HEK293 (cell line): Measurements from ENCODE around the gene TMEM259.

Source experiments
- BCL11A ChIP-seq: fragments of 450-650 bp; formaldehyde crosslinking; IDR thresholded peaks from 2 replicates; pipeline ENCODE4 v1.5.1; 2016; ENCODE audit warnings: low read depth, missing biosample characterization, missing genetic modification characterization
- IKZF3 ChIP-seq: fragments of 450-650 bp; IDR thresholded peaks from 2 replicates; pipeline ENCODE4 v1.5.0; 2018; ENCODE audit warnings: missing biosample characterization, mild to moderate bottlenecking, missing genetic modification characterization, moderate library complexity
- KLF1 ChIP-seq: fragments of 450-650 bp; formaldehyde crosslinking; IDR thresholded peaks from 2 replicates; pipeline ENCODE4 v1.5.1; 2016; ENCODE audit warnings: missing biosample characterization, missing genetic modification characterization
- KLF10 ChIP-seq: fragments of 450-650 bp; IDR thresholded peaks from 2 replicates; pipeline ENCODE4 v1.5.1; 2018; ENCODE audit warnings: missing biosample characterization, mild to moderate bottlenecking, missing genetic modification characterization
- KLF16 ChIP-seq: fragments of 450-650 bp; formaldehyde crosslinking; IDR thresholded peaks from 2 replicates; pipeline ENCODE4 v1.5.1; 2017; ENCODE audit warnings: missing biosample characterization, missing genetic modification characterization
- KLF8 ChIP-seq: fragments of 450-650 bp; formaldehyde crosslinking; IDR thresholded peaks from 2 replicates; pipeline ENCODE4 v1.5.1; 2016; ENCODE audit warnings: missing biosample characterization, missing genetic modification characterization
- PBX3 ChIP-seq: sonication (generic); formaldehyde crosslinking; IDR thresholded peaks from 2 replicates; pipeline ENCODE4 v1.8.1; 2022; ENCODE audit warnings: mild to moderate bottlenecking, moderate library complexity, missing genetic modification reagents
- PRDM4 ChIP-seq: fragments of 450-650 bp; formaldehyde crosslinking; IDR thresholded peaks from 2 replicates; pipeline ENCODE4 v1.5.1; 2017; ENCODE audit warnings: missing biosample characterization, missing genetic modification characterization
- ZBTB1 ChIP-seq: fragments of 450-650 bp; formaldehyde crosslinking; IDR thresholded peaks from 2 replicates; pipeline ENCODE4 v1.5.1; 2016; ENCODE audit warnings: missing biosample characterization, missing genetic modification characterization
- ZBTB17 ChIP-seq: fragments of 450-650 bp; formaldehyde crosslinking; IDR thresholded peaks from 2 replicates; pipeline ENCODE4 v1.5.1; 2016; ENCODE audit warnings: missing biosample characterization, missing genetic modification characterization
- ZBTB44 ChIP-seq: fragments of 450-650 bp; IDR thresholded peaks from 2 replicates; pipeline ENCODE4 v1.5.1; 2018; ENCODE audit warnings: missing biosample characterization, mild to moderate bottlenecking, missing genetic modification characterization
- ZBTB8A ChIP-seq: fragments of 450-650 bp; formaldehyde crosslinking; IDR thresholded peaks from 2 replicates; pipeline ENCODE4 v1.5.1; 2016; ENCODE audit warnings: missing biosample characterization, missing genetic modification characterization
- ZFP41 ChIP-seq: fragments of 450-650 bp; formaldehyde crosslinking; IDR thresholded peaks from 2 replicates; pipeline ENCODE4 v1.5.1; 2016; ENCODE audit warnings: missing biosample characterization, missing genetic modification characterization, borderline replicate concordance
- ZNF121 ChIP-seq: fragments of 450-650 bp; formaldehyde crosslinking; IDR thresholded peaks from 2 replicates; pipeline ENCODE4 v1.5.1; 2016; ENCODE audit warnings: missing biosample characterization, missing genetic modification characterization
- ZNF132 ChIP-seq: fragments of 450-650 bp; formaldehyde crosslinking; IDR thresholded peaks from 2 replicates; pipeline ENCODE4 v1.5.1; 2017; ENCODE audit warnings: missing biosample characterization, missing genetic modification characterization, borderline replicate concordance
- ZNF18 ChIP-seq: fragments of 450-650 bp; formaldehyde crosslinking; IDR thresholded peaks from 2 replicates; pipeline ENCODE4 v1.5.1; 2016; ENCODE audit warnings: missing biosample characterization, missing genetic modification characterization
- ZNF26 ChIP-seq: fragments of 450-650 bp; formaldehyde crosslinking; IDR thresholded peaks from 2 replicates; pipeline ENCODE4 v1.5.1; 2016; ENCODE audit warnings: missing biosample characterization, missing genetic modification characterization
- ZNF391 ChIP-seq: fragments of 450-650 bp; formaldehyde crosslinking; IDR thresholded peaks from 2 replicates; pipeline ENCODE4 v1.5.1; 2016; ENCODE audit warnings: low read depth, missing biosample characterization, missing genetic modification characterization, borderline replicate concordance
- ZNF394 ChIP-seq: fragments of 450-650 bp; formaldehyde crosslinking; IDR thresholded peaks from 2 replicates; pipeline ENCODE4 v1.5.1; 2016; ENCODE audit warnings: missing biosample characterization, missing genetic modification characterization, mild to moderate bottlenecking, moderate library complexity, borderline replicate concordance
- ZNF530 ChIP-seq: fragments of 450-650 bp; formaldehyde crosslinking; IDR thresholded peaks from 2 replicates; pipeline ENCODE4 v1.5.1; 2016; ENCODE audit warnings: low read depth, missing biosample characterization, missing genetic modification characterization
- ZNF621 ChIP-seq: fragments of 450-650 bp; formaldehyde crosslinking; IDR thresholded peaks from 2 replicates; pipeline ENCODE4 v1.5.1; 2017; ENCODE audit warnings: missing biosample characterization, missing genetic modification characterization
- ZNF624 ChIP-seq: fragments of 450-650 bp; formaldehyde crosslinking; IDR thresholded peaks from 2 replicates; pipeline ENCODE4 v1.5.1; 2017; ENCODE audit warnings: missing biosample characterization, missing genetic modification characterization
- ZNF629 ChIP-seq: fragments of 450-650 bp; formaldehyde crosslinking; IDR thresholded peaks from 2 replicates; pipeline ENCODE4 v1.5.1; 2017; ENCODE audit warnings: missing biosample characterization, missing genetic modification characterization
- ZNF768 ChIP-seq: fragments of 450-650 bp; formaldehyde crosslinking; IDR thresholded peaks from 2 replicates; pipeline ENCODE4 v1.5.1; 2018; ENCODE audit warnings: missing biosample characterization, mild to moderate bottlenecking, missing genetic modification characterization
- ZNF843 ChIP-seq: fragments of 450-650 bp; formaldehyde crosslinking; IDR thresholded peaks from 2 replicates; pipeline ENCODE4 v1.5.1; 2016; ENCODE audit warnings: missing biosample characterization, missing genetic modification characterization
- TF ChIP-seq, protein P1 (sequence below): fragments of 450-650 bp; formaldehyde crosslinking; optimal IDR thresholded peaks from 2 replicates; pipeline ENCODE3; 2016; ENCODE audit warnings: missing biosample characterization, mild to moderate bottlenecking, missing genetic modification characterization
- TF ChIP-seq, protein P2 (sequence below): fragments of 450-650 bp; formaldehyde crosslinking; IDR thresholded peaks from 2 replicates; pipeline ENCODE4 v1.5.1; 2016; ENCODE audit warnings: missing biosample characterization, missing genetic modification characterization

Gene TMEM259

GRCh38 chr19:1064661-1065605 lies 44.0 kb upstream of the TMEM259 start (continued):
- TF ChIP-seq ZNF624 (tag by site-specific recombination) (no peak), ZNF18 (tag by site-specific recombination) (no peak), ZBTB8A (tag by site-specific recombination) (peak; percentile 81), ZBTB44 (tag by site-specific recombination) (no peak), KLF8 (tag by site-specific recombination) (peak; percentile 66; the same call in 1 of the 2 replicates), ZFP41 (tag by site-specific recombination) (no peak), ZNF394 (no peak), ZNF132 (tag by site-specific recombination) (no peak), ZNF391 (no peak), BCL11A (tag by site-specific recombination) (no peak), ZNF26 (tag by site-specific recombination) (no peak), PRDM4 (no peak), IKZF3 (no peak), ZNF621 (no peak), KLF1 (tag by site-specific recombination) (0 out of 2 replicates have a peak, but pooled peaks have one; percentile 27), KLF16 (no peak), ZNF121 (tag by site-specific recombination) (no peak), ZNF629 (tag by site-specific recombination) (no peak), ZNF768 (tag by site-specific recombination) (no peak), ZNF530 (tag by site-specific recombination) (no peak), ZNF843 (tag by site-specific recombination) (0 out of 2 replicates have a peak, but pooled peaks have one; percentile 8), PBX3 (CRISPR knock-in tag) (0 out of 2 replicates have a peak, but pooled peaks have one; percentile 31), ZBTB1 (no peak), ZBTB17 (tag by site-specific recombination) (no peak), KLF10 (tag by site-specific recombination) (no peak)
- TF ChIP-seq, protein P1, sequence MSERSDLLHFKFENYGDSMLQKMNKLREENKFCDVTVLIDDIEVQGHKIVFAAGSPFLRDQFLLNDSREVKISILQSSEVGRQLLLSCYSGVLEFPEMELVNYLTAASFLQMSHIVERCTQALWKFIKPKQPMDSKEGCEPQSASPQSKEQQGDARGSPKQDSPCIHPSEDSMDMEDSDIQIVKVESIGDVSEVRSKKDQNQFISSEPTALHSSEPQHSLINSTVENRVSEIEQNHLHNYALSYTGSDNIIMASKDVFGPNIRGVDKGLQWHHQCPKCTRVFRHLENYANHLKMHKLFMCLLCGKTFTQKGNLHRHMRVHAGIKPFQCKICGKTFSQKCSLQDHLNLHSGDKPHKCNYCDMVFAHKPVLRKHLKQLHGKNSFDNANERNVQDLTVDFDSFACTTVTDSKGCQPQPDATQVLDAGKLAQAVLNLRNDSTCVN, result peak; percentile 89
- TF ChIP-seq, protein P2, sequence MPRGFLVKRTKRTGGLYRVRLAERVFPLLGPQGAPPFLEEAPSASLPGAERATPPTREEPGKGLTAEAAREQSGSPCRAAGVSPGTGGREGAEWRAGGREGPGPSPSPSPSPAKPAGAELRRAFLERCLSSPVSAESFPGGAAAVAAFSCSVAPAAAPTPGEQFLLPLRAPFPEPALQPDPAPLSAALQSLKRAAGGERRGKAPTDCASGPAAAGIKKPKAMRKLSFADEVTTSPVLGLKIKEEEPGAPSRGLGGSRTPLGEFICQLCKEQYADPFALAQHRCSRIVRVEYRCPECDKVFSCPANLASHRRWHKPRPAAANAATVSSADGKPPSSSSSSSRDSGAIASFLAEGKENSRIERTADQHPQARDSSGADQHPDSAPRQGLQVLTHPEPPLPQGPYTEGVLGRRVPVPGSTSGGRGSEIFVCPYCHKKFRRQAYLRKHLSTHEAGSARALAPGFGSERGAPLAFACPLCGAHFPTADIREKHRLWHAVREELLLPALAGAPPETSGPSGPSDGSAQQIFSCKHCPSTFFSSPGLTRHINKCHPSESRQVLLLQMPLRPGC (tag by site-specific recombination), result no peak
